ENCODE data around the gene PSME1. TPM values are rescaled to one million over a fixed set of nuclear protein-coding genes. Genes with fewer than 3 reads are reported as not detected.

Gene PSME1
- polyA plus RNA-seq, 1 donor (not counting 4 experiments of a cell fraction or from before 2014, with no cell fraction given) = 75.1 TPM

DNA sequence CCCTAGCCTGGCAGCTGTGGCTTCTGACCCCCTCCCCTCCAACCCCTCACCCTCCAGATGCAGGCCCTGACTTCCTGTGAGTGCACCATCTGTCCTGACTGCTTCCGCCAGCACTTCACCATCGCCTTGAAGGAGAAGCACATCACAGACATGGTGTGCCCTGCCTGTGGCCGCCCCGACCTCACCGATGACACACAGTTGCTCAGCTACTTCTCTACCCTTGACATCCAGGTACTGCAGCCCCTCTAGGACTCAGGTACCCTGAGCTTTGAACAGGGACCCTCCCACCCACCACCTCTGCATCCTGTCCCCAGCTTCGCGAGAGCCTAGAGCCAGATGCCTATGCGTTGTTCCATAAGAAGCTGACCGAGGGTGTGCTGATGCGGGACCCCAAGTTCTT is 19.1 kb downstream of the PSME1 start:
- Histone ChIP-seq H3K79me2 (ENCODE audit: control insufficient read depth, insufficient read depth, low read length) (peaks cover 14% of the 10 kb centered on the region), H3K4me3 (ENCODE audit: control insufficient read depth in 2 of 3, extremely low read depth in 1 of 3, insufficient read depth in 2 of 3, low read depth in 1 of 3, low read length in 3 of 3) (no peak overlapping the region), H3K4me1 (ENCODE audit: control insufficient read depth, extremely low read depth, insufficient read depth, low read length) (no peaks in the 10 kb centered on the region), H4K20me1 (ENCODE audit: control insufficient read depth, extremely low read depth, insufficient read depth, low read length) (no peaks in the 10 kb centered on the region), H3K9me1 (ENCODE audit: control insufficient read depth, extremely low read depth, insufficient read depth, low read length) (no peaks in the 10 kb centered on the region), H3K9me3 (ENCODE audit: control insufficient read depth, low read depth, low read length) (no peaks in the 10 kb centered on the region), H3K36me3 (ENCODE audit: control insufficient read depth in 2 of 2, extremely low read depth in 1 of 2, insufficient read depth in 2 of 2, low read length in 2 of 2) (peaks cover 46 to 52% of the 10 kb centered on the region in 2 experiments), H3K9ac (ENCODE audit: control insufficient read depth, extremely low read depth, insufficient read depth, low read length) (no peak overlapping the region), H3K27me3 (ENCODE audit: control insufficient read depth, extremely low read depth, insufficient read depth, low read length) (no peaks in the 10 kb centered on the region), H2AFZ (ENCODE audit: control insufficient read depth, low read length) (no peak overlapping the region), H3K27ac (ENCODE audit: control insufficient read depth, insufficient read depth, low read length) (no peak overlapping the region), H3K4me2 (ENCODE audit: control insufficient read depth, extremely low read depth, insufficient read depth, low read depth, low read length) (no peak overlapping the region)
- no peak for DNase-seq (ENCODE audit: low read depth, low spot score)
- no peak for FAIRE-seq
- TF ChIP-seq, protein P1, sequence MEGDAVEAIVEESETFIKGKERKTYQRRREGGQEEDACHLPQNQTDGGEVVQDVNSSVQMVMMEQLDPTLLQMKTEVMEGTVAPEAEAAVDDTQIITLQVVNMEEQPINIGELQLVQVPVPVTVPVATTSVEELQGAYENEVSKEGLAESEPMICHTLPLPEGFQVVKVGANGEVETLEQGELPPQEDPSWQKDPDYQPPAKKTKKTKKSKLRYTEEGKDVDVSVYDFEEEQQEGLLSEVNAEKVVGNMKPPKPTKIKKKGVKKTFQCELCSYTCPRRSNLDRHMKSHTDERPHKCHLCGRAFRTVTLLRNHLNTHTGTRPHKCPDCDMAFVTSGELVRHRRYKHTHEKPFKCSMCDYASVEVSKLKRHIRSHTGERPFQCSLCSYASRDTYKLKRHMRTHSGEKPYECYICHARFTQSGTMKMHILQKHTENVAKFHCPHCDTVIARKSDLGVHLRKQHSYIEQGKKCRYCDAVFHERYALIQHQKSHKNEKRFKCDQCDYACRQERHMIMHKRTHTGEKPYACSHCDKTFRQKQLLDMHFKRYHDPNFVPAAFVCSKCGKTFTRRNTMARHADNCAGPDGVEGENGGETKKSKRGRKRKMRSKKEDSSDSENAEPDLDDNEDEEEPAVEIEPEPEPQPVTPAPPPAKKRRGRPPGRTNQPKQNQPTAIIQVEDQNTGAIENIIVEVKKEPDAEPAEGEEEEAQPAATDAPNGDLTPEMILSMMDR (optimal IDR thresholded peaks at IDR 0.05 in 1 of 3, IDR thresholded peaks at IDR 0.05 in 1 of 3, conservative IDR thresholded peaks at IDR 0.05 in 1 of 3; ENCODE audit: extremely low read depth in 1 of 3, insufficient read depth in 2 of 3, low read length in 3 of 3) = no peak
- TF ChIP-seq EZH2 (IDR thresholded peaks at IDR 0.05; ENCODE audit: low read length) = no peak
- dilution Hi-C loops (cut with MboI; ENCODE audit: extremely low pct_ligation_motif_present, low sequenced_read_pairs) = no loop called here

GRCh38 chr14:24156840-24157239 is 20.8 kb downstream of the PSME1 start:
- DNase-seq (ENCODE audit: low read depth, low spot score) (no peak), FAIRE-seq (no peak)
- dilution Hi-C loops (cut with MboI; ENCODE audit: extremely low pct_ligation_motif_present, low sequenced_read_pairs) = no loop called here
- no peak overlapping the region for H3K4me3 ChIP-seq (ENCODE audit: control insufficient read depth in 2 of 3, extremely low read depth in 1 of 3, insufficient read depth in 2 of 3, low read depth in 1 of 3, low read length in 3 of 3)
- no peaks in the 10 kb centered on the region for H3K27me3 ChIP-seq (ENCODE audit: control insufficient read depth, extremely low read depth, insufficient read depth, low read length)
- H3K9me1 ChIP-seq (ENCODE audit: control insufficient read depth, extremely low read depth, insufficient read depth, low read length) = no peaks in the 10 kb centered on the region
- no peak overlapping the region for H3K9ac ChIP-seq (ENCODE audit: control insufficient read depth, extremely low read depth, insufficient read depth, low read length)
- peaks cover 11% of the 10 kb centered on the region for H3K4me1 ChIP-seq (ENCODE audit: control insufficient read depth, extremely low read depth, insufficient read depth, low read length)
- TF ChIP-seq, protein P1 (optimal IDR thresholded peaks at IDR 0.05 in 1 of 3, IDR thresholded peaks at IDR 0.05 in 1 of 3, conservative IDR thresholded peaks at IDR 0.05 in 1 of 3; ENCODE audit: extremely low read depth in 1 of 3, insufficient read depth in 2 of 3, low read length in 3 of 3) = no peak
- no peak for TF ChIP-seq EZH2 (IDR thresholded peaks at IDR 0.05; ENCODE audit: low read length)
- H3K27ac ChIP-seq (ENCODE audit: control insufficient read depth, insufficient read depth, low read length) = no peak overlapping the region
- H2AFZ ChIP-seq (ENCODE audit: control insufficient read depth, low read length) = no peak overlapping the region
- H3K4me2 ChIP-seq (ENCODE audit: control insufficient read depth, extremely low read depth, insufficient read depth, low read depth, low read length) = no peak overlapping the region
- peaks cover 10% of the 10 kb centered on the region for H3K79me2 ChIP-seq (ENCODE audit: control insufficient read depth, insufficient read depth, low read length)
- H3K36me3 ChIP-seq (ENCODE audit: control insufficient read depth in 2 of 2, extremely low read depth in 1 of 2, insufficient read depth in 2 of 2, low read length in 2 of 2) = peaks cover 36 to 46% of the 10 kb centered on the region in 2 experiments
- H3K9me3 ChIP-seq (ENCODE audit: control insufficient read depth, low read depth, low read length) = no peaks in the 10 kb centered on the region
- no peaks in the 10 kb centered on the region for H4K20me1 ChIP-seq (ENCODE audit: control insufficient read depth, extremely low read depth, insufficient read depth, low read length)

Data from keratinocyte (primary cell).